Measurements from ENCODE around the gene LPAR1. TPM values are rescaled to one million over a fixed set of nuclear protein-coding genes. Genes with fewer than 3 reads are reported as not detected.

The LPAR1 gene
- total and polyA plus RNA-seq, 10 of the 15 experiments (the other 5 are each of a cell fraction or from before 2014, with no cell fraction given), result 3.3 to 12.9 (median 8.4) TPM

GRCh38 chr9:111068771-111069170 is 30.5 kb upstream of the LPAR1 start:
- Histone ChIP-seq H3K27me3 (replicated peaks in 1 of 2; ENCODE audit: control insufficient read depth in 2 of 2, insufficient read depth in 2 of 2, low read length in 1 of 2) (no peaks in the 10 kb centered on the region), H3K27ac (ENCODE audit: control insufficient read depth, insufficient read depth) (no peak overlapping the region), H3K79me2 (ENCODE audit: control insufficient read depth, insufficient read depth, low read length) (no peaks in the 10 kb centered on the region), H3K4me3 (no peak overlapping the region), H3K9ac (ENCODE audit: control insufficient read depth, insufficient read depth, low read length) (no peak overlapping the region), H2AFZ (ENCODE audit: control insufficient read depth, low read depth, low read length) (no peak overlapping the region), H3K36me3 (ENCODE audit: control insufficient read depth in 2 of 2, insufficient read depth in 2 of 2, low read length in 1 of 2) (no peaks in the 10 kb centered on the region), H4K20me1 (ENCODE audit: control insufficient read depth, insufficient read depth) (no peaks in the 10 kb centered on the region), H3K4me2 (ENCODE audit: control insufficient read depth, insufficient read depth) (no peak overlapping the region), H3K4me1 (ENCODE audit: control insufficient read depth, insufficient read depth, low read length) (peaks cover 6% of the 10 kb centered on the region), H3K9me3 (replicated peaks; ENCODE audit: control insufficient read depth, insufficient read depth, low read length) (no peaks in the 10 kb centered on the region)
- FAIRE-seq (no peak), ATAC-seq (no peak), DNase-seq (ENCODE audit: low read depth, low spot score) (no peak)
- in situ Hi-C loops (cut with MboI), result no loop called here
- ChIA-PET CTCF (interaction anchor here (0.7 to 2.1 kb wide), 7 partner anchors 8 to 445 kb away, joined by 3 to 8 read pairs (median 4); no protein-coding TSS in a partner anchor), RAD21 (ENCODE audit: unreplicated experiment) (interaction anchor here (0.8 to 1.6 kb wide), 4 partner anchors 8 to 80 kb away, joined by 3 to 4 read pairs (median 3); no protein-coding TSS in a partner anchor), POLR2A (interaction anchor here (0.6 to 1.6 kb wide), 3 partner anchors 10 to 66 kb away, joined by 3 to 4 read pairs (median 3); no protein-coding TSS in a partner anchor), SMC1A (ENCODE audit: uncharacterized antibody, unreplicated experiment) (interaction anchor here (0.7 to 9.5 kb wide), 10 partner anchors 9 to 220 kb away, joined by 3 to 73 read pairs (median 3); partner anchors contain the start of gene LPAR1)
- TF ChIP-seq RELA (IDR thresholded peaks at IDR 0.05; ENCODE audit: borderline replicate concordance, partially characterized antibody), result no peak
- TF ChIP-seq RAD51 (IDR thresholded peaks at IDR 0.05), result no peak
- TF ChIP-seq JUND (IDR thresholded peaks at IDR 0.05; ENCODE audit: low read depth, low read length), result no peak
- TF ChIP-seq ZNF622 (IDR thresholded peaks at IDR 0.05), result no peak
- no peak for TF ChIP-seq YY1 (IDR thresholded peaks at IDR 0.05; ENCODE audit: low read depth, low read length)
- TF ChIP-seq MLLT1 (IDR thresholded peaks at IDR 0.05), result no peak
- TF ChIP-seq RELB (IDR thresholded peaks at IDR 0.05; ENCODE audit: low read depth), result no peak
- no TSS peak for BruUV-seq (replicated peaks)
- intact Hi-C loops (cut with micrococcal nuclease; ENCODE audit: unreplicated experiment), result no loop called here
- WGBS (ENCODE audit: insufficient coverage, insufficient replicate concordance, low lambda C conversion rate, missing lambda C conversion rate), result 61% methylated on average over 4 of the region's 4 CpGs

All from GM12878 (cell line).